EL (cell line): ENCODE data around the gene PAMR1.
A peak's percentile ranks its signal among the peaks of the same experiment; 100 is the strongest.
"Not testable (repeated sequence)": the region's sequence is repeated elsewhere in the genome, so short reads cannot be mapped to it uniquely, and the experiment has no call there.

ENCODE experiments used
- DNase-seq: peaks from one replicate; pipeline ENCODE4 v3.0.0-alpha.2; 2016

PAMR1 gene, protein sequence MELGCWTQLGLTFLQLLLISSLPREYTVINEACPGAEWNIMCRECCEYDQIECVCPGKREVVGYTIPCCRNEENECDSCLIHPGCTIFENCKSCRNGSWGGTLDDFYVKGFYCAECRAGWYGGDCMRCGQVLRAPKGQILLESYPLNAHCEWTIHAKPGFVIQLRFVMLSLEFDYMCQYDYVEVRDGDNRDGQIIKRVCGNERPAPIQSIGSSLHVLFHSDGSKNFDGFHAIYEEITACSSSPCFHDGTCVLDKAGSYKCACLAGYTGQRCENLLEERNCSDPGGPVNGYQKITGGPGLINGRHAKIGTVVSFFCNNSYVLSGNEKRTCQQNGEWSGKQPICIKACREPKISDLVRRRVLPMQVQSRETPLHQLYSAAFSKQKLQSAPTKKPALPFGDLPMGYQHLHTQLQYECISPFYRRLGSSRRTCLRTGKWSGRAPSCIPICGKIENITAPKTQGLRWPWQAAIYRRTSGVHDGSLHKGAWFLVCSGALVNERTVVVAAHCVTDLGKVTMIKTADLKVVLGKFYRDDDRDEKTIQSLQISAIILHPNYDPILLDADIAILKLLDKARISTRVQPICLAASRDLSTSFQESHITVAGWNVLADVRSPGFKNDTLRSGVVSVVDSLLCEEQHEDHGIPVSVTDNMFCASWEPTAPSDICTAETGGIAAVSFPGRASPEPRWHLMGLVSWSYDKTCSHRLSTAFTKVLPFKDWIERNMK

GRCh38 chr11:35525501-35526175 is at the start of gene PAMR1:
PAMR1 (minus strand) TSS chr11:35525616; CDS start chr11:35525585, 31 bp downstream.
- peak; percentile 74 for DNase-seq

DNA sequence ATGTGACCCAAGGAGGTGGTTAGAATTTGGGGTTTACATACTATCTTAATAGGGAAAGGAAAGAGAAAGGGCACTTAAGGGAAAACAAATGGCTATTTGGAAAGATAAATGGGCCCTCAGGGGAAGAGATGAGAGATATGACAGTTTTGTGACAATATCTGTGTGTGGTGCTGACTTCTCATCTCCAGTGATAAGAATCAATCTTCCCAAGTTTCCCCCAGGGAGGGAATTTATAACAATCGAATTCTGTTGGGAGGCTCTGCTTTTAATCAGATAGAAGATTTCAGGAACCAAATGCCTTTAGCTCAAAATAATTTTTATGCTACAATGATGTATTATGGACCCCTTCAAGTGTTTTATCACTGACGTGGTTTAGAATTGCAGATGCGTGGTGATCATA is 46.3 kb upstream of the PAMR1 start:
- DNase-seq: no peak

- DNase-seq: no peak
Observed at GRCh38 chr11:35567737-35568465, 42.5 kb upstream of the PAMR1 start.

DNA sequence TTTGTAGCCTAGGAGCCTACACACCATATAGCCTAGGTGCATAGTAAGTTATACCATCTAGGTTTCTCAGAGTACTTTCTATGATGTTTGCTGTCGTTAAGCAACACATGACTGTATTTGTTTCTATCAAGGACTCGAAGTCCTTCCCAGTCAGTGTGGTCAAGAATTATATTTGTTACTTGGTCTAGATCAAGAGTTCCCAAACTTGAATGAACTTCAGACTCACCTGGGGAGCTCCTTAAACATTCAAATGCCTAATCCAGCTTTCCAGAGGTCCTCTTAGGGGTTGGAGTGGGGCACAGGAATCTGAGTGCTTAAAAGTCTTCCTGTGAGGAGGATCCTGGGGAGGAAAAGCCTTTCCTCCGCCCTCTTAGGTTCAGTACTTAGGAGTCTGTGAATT is 41.5 kb upstream of the PAMR1 start:
- DNase-seq: no peak

DNA sequence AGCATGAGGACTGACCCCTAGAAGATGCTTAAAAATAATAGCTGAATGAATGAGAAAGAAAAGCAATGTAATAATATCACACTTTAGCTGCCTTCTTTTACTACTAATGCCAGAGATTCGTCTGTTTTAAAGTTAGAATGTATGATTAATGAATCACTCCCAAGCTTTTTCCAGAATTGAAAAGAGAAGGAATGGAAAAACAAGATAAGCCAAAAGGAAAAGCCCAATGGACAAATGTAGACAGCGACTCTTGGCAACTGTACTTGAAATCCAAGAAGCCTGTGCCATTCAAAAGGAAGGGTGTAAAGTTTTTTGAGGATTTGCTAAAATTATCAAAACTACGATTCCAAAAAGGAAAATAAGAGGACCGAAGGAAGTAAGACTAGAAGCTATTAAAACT is 40.8 kb upstream of the PAMR1 start:
- no peak for DNase-seq

- DNase-seq: no peak
Observed at GRCh38 chr11:35564245-35564595, 38.8 kb upstream of the PAMR1 start.

- DNase-seq: peak; percentile 45
Observed at GRCh38 chr11:35563484-35564244, 38.2 kb upstream of the PAMR1 start.

- DNase-seq: no peak
Observed at GRCh38 chr11:35559949-35560348, 34.5 kb upstream of the PAMR1 start.

GRCh38 chr11:35558513-35558912 is 33.1 kb upstream of the PAMR1 start:
- DNase-seq: no peak

GRCh38 chr11:35555488-35555887 is 30.1 kb upstream of the PAMR1 start:
- DNase-seq: no peak

GRCh38 chr11:35554491-35555437 is 29.3 kb upstream of the PAMR1 start:
- DNase-seq: peak; percentile 50

DNA sequence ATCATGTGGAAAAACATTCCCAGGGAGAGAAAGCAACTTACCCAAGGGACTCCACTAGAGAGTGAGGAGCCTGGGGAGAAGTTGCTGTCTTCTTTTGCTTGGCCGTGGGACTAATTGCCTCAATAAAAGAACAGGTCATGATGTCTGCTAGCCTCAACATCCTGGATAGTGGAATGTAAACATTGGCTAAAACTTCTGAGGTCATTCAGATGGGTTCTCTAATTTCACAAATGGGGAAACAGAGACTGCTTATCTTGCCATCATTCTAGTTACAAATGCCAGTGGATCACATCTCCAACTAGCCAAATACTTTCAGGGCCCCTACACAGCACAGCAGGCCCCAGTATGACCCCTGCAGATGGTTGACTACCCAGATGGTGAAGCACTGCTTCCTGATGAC is 28.4 kb upstream of the PAMR1 start:
- DNase-seq: peak; percentile 93

- DNase-seq: no peak
Observed at GRCh38 chr11:35553021-35553420, 27.6 kb upstream of the PAMR1 start.

GRCh38 chr11:35552616-35553015 is 27.2 kb upstream of the PAMR1 start:
- no peak for DNase-seq

GRCh38 chr11:35550374-35551036 is 25.1 kb upstream of the PAMR1 start:
- DNase-seq: peak; percentile 24

- peak; percentile 97 for DNase-seq
Observed at GRCh38 chr11:35549787-35550186, 24.4 kb upstream of the PAMR1 start.

DNA sequence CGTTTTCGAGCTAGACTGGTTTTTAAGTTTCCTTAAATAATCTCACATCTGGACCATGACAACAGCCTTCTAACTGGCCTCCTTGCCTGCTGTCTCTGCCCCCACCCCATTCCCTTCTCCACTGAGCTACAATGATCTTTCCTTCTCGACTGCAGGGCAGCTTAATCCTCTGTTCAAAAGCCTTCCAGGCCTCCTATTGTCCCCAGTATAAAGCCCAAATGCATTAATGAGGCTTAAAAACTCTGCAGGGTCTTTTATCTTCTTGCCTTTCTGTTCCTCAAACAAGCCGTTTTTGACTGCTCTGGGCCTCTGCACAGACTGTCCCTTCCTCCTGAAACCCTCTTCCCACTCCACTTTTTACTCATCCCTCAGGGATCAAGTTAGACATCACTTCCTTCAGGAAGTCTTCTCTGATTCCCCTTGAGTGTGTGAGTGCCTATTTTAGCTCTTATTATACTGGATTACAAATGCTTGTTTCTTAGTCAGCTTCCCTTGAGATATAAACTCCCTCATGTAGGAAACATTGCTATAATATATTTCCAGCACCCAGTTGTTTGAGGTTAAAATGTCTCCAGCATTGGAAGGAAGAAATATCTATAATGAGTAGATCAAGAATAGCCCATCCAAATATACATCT is 23.6 kb upstream of the PAMR1 start:
- peak; percentile 22 for DNase-seq

DNA sequence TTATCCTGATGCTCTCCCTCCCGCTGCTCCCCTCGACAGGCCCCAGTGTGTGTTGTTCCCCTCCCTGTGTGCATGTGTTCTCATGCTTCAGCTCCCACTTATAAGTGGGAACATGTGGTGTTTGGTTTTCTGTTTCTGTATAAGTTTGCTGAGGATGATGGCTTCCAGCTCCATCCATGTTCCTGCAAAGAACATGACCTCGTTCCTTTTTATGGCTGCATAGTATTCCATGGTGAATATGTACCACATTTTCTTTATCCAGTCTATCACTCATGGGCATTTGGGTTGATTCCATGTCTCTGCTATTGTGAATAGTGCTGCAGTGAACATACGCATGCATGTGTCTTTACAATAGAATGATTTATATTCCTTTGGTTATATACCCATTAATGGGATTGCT is 22.6 kb upstream of the PAMR1 start:
- DNase-seq: not testable (repeated sequence)

DNA sequence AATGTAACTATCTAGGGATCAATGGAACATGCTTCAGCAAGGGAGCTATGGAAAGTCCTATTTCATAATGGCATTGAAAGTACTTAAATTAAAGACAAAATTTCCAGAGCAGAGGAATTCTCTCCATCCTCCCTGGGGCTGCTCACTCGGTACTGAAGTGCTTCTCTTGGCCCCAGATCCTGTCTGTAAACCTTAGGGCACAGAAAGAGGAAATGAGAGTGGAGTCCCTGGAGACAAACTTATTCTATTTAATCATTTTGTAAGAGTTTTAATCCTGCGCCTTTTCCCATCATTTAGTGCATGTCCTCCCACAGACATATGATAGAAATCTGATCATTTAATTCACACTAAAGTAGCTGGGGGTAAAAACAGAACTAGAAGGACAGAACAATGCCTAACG is 20.9 kb upstream of the PAMR1 start:
- DNase-seq: no peak

- no peak for DNase-seq
Observed at GRCh38 chr11:35545391-35546003, 20.1 kb upstream of the PAMR1 start.
